Subcutaneous adipose tissue (tissue), 4 donors: ENCODE results near the gene NXPH2. TPM values are rescaled to one million over a fixed set of nuclear protein-coding genes. Genes with fewer than 3 reads are reported as not detected.

Source experiments
- CTCF ChIP-seq: fragments of 450-650 bp; IDR thresholded peaks from one replicate; pipeline ENCODE4 v1.5.1; 2016; ENCODE audit warnings: low read depth, mild to moderate bottlenecking, control low read depth, antibody characterized with exemption, moderate library complexity
- total RNA-seq, 4 donors: library from RNA; depleted of rRNA; stranded (reverse); fragments of >200 nt; gene quantifications; one replicate each; pipeline ENCODE4 v1.1.0, GENCODE V29; 2016

Gene NXPH2
- total RNA-seq, 4 donors from 2014 or later = not detected

GRCh38 chr2:138811431-138811830, 31.2 kb upstream of the NXPH2 start:
- TF ChIP-seq CTCF = no peak

- no peak for TF ChIP-seq CTCF
Observed at GRCh38 chr2:138794724-138795123, 14.5 kb upstream of the NXPH2 start.

- no peak for TF ChIP-seq CTCF
Observed at GRCh38 chr2:138787053-138787666, 7.0 kb upstream of the NXPH2 start.

GRCh38 chr2:138782383-138782782, 2.2 kb upstream of the NXPH2 start:
- TF ChIP-seq CTCF = no peak

GRCh38 chr2:138780908-138781307, 718 bp upstream of the NXPH2 start:
- no peak for TF ChIP-seq CTCF

- no peak for TF ChIP-seq CTCF
Observed at GRCh38 chr2:138780446-138780880, 273 bp upstream of the NXPH2 start.

GRCh38 chr2:138779406-138779780, 797 bp downstream of the NXPH2 start:
- no peak for TF ChIP-seq CTCF
